H9 (cell line): Measurements from ENCODE around the gene RADIL. TPM values are rescaled to one million over a fixed set of nuclear protein-coding genes. Genes with fewer than 3 reads are reported as not detected.

Experiments used
- DNase-seq: peaks from one replicate; pipeline ENCODE4 v3.0.0-alpha.2; 2017
- H2AFZ ChIP-seq: one replicate; pipeline ENCODE4 v1.6.1; 2013; ENCODE audit warnings: mild to moderate bottlenecking, low read length, control low read depth, moderate library complexity
- H2AK5ac ChIP-seq: 2 replicates; pipeline ENCODE4 v1.6.1; 2013; ENCODE audit warnings: low read length, control low read depth, mixed read lengths; ENCODE audit not compliant: insufficient read length
- H2BK120ac ChIP-seq: one replicate; pipeline ENCODE4 v1.6.1; 2013; ENCODE audit warnings: low read depth, mild to moderate bottlenecking, low read length, control low read depth, inconsistent platforms; ENCODE audit not compliant: poor library complexity, severe bottlenecking
- H2BK12ac ChIP-seq: 2 replicates; pipeline ENCODE4 v1.6.1; 2013; ENCODE audit warnings: low read length, control low read depth, mixed read lengths, low read depth; ENCODE audit not compliant: insufficient read length
- H2BK15ac ChIP-seq: 2 replicates; pipeline ENCODE4 v1.6.1; 2013; ENCODE audit warnings: low read depth, low read length, control low read depth
- H2BK20ac ChIP-seq: one replicate; pipeline ENCODE4 v1.6.1; 2013; ENCODE audit warnings: low read depth, mild to moderate bottlenecking, low read length, control low read depth, inconsistent platforms; ENCODE audit not compliant: poor library complexity, severe bottlenecking
- H2BK5ac ChIP-seq: 2 replicates; pipeline ENCODE4 v1.6.1; 2013; ENCODE audit warnings: low read length, control low read depth, mixed read lengths; ENCODE audit not compliant: insufficient read length
- H3K14ac ChIP-seq: 2 replicates; pipeline ENCODE4 v1.6.1; 2013; ENCODE audit warnings: low read length, control low read depth; ENCODE audit not compliant: insufficient read depth
- H3K18ac ChIP-seq: 2 replicates; pipeline ENCODE4 v1.6.1; 2013; ENCODE audit warnings: low read depth, mild to moderate bottlenecking, mixed read lengths, low read length, control low read depth; ENCODE audit not compliant: insufficient read length
- H3K23ac ChIP-seq: 2 replicates; pipeline ENCODE4 v1.6.1; 2013; ENCODE audit warnings: low read length, control low read depth, mixed read lengths, low read depth; ENCODE audit not compliant: insufficient read length
- H3K23me2 ChIP-seq: 2 replicates; pipeline ENCODE4 v1.6.1; 2013; ENCODE audit warnings: low read depth, mild to moderate bottlenecking, mixed read lengths, low read length, control low read depth; ENCODE audit not compliant: insufficient read length, poor library complexity, severe bottlenecking
- H3K27ac ChIP-seq: 2 replicates; pipeline ENCODE4 v1.5.1; 2013; ENCODE audit warnings: low read length, control low read depth, mixed read lengths, low read depth; ENCODE audit not compliant: insufficient read length
- H3K27me3 ChIP-seq: 2 replicates; pipeline ENCODE4 v1.6.1; 2013; ENCODE audit warnings: low read length, control low read depth, inconsistent platforms; ENCODE audit not compliant: insufficient read depth
- H3K4ac ChIP-seq: 2 replicates; pipeline ENCODE4 v1.6.1; 2013; ENCODE audit warnings: low read depth, mild to moderate bottlenecking, control low read depth, inconsistent platforms, low read length, moderate library complexity
- H3K4me1 ChIP-seq: 2 replicates; pipeline ENCODE4 v1.6.1; 2013; ENCODE audit warnings: low read length, control low read depth, inconsistent platforms; ENCODE audit not compliant: insufficient read depth
- H3K4me2 ChIP-seq: 2 replicates; pipeline ENCODE4 v1.6.1; 2013; ENCODE audit warnings: low read length, control low read depth, mixed read lengths; ENCODE audit not compliant: insufficient read length, insufficient read depth
- H3K56ac ChIP-seq: 2 replicates; pipeline ENCODE4 v1.6.1; 2013; ENCODE audit warnings: low read depth, mild to moderate bottlenecking, mixed read lengths, low read length, control low read depth; ENCODE audit not compliant: insufficient read length
- H3K79me1 ChIP-seq: 2 replicates; pipeline ENCODE4 v1.6.1; 2013; ENCODE audit warnings: low read depth, mild to moderate bottlenecking, moderate library complexity, low read length, control low read depth, inconsistent platforms; ENCODE audit not compliant: insufficient read depth, poor library complexity, severe bottlenecking
- H3K79me2 ChIP-seq: 2 replicates; pipeline ENCODE4 v1.6.1; 2013; ENCODE audit warnings: low read length, control low read depth, inconsistent platforms; ENCODE audit not compliant: insufficient read depth
- H3K9ac ChIP-seq: 2 replicates; pipeline ENCODE4 v1.6.1; 2013; ENCODE audit warnings: low read length, control low read depth, mixed read lengths; ENCODE audit not compliant: insufficient read length; ENCODE audit errors: extremely low read depth
- H3K9me3 ChIP-seq: one replicate; pipeline ENCODE4 v1.6.1; 2013; ENCODE audit warnings: low read depth, low read length, inconsistent platforms; ENCODE audit not compliant: control insufficient read depth
- H3T11ph ChIP-seq: one replicate; pipeline ENCODE4 v1.6.1; 2013; ENCODE audit warnings: mild to moderate bottlenecking, low read length, control low read depth, inconsistent platforms
- H4K20me1 ChIP-seq: one replicate; pipeline ENCODE4 v1.6.1; 2013; ENCODE audit not compliant: control insufficient read depth, insufficient read length, insufficient read depth
- H4K5ac ChIP-seq: 2 replicates; pipeline ENCODE4 v1.6.1; 2013; ENCODE audit warnings: low read depth, mild to moderate bottlenecking, mixed read lengths, low read length, control low read depth; ENCODE audit not compliant: insufficient read length
- H4K8ac ChIP-seq: replicated peaks from 2 replicates; pipeline ENCODE4 v1.6.1; 2013; ENCODE audit warnings: low read length, control low read depth, mixed read lengths, low read depth; ENCODE audit not compliant: insufficient read length
- H4K91ac ChIP-seq: 2 replicates; pipeline ENCODE4 v1.6.1; 2013; ENCODE audit warnings: low read depth, mild to moderate bottlenecking, moderate library complexity, mixed read lengths, low read length, control low read depth; ENCODE audit not compliant: insufficient read length
- H3K27ac Mint-ChIP-seq, 3 experiments: 2 replicates in 2 of 3; 3 replicates in 1 of 3; pipeline ENCODE4 v1.8.0; 2020 to 2021; ENCODE audit warnings: mixed read lengths in 3 of 3, mild to moderate bottlenecking in 1 of 3, moderate library complexity in 1 of 3
- H3K27me3 Mint-ChIP-seq: 2 replicates; pipeline ENCODE4 v1.8.0; 2021; ENCODE audit warnings: low read depth, mild to moderate bottlenecking, moderate library complexity, mixed read lengths
- H3K36me3 Mint-ChIP-seq, 3 experiments: 2 replicates in 2 of 3; 3 replicates in 1 of 3; pipeline ENCODE4 v1.8.0; 2020 to 2021; ENCODE audit warnings: low read depth in 3 of 3, mixed read lengths in 3 of 3; ENCODE audit not compliant: insufficient read depth in 1 of 3
- H3K4me1 Mint-ChIP-seq, 2 experiments: 2 replicates each; pipeline ENCODE4 v1.8.0; 2020; ENCODE audit warnings: mixed read lengths in 2 of 2
- H3K4me3 Mint-ChIP-seq, 2 experiments: 2 replicates in 1 of 2; 3 replicates in 1 of 2; pipeline ENCODE4 v1.8.0; 2020 to 2021; ENCODE audit warnings: mild to moderate bottlenecking in 2 of 2, mixed read lengths in 2 of 2, moderate library complexity in 1 of 2
- H3K9me3 Mint-ChIP-seq, 2 experiments: 2 replicates in 1 of 2; 3 replicates in 1 of 2; pipeline ENCODE4 v1.8.0; 2020; ENCODE audit warnings: mild to moderate bottlenecking in 2 of 2, mixed read lengths in 2 of 2, moderate library complexity in 1 of 2
- CTCF ChIP-seq: fragments of 200-600 bp; sonication (generic); conservative IDR thresholded peaks from 3 replicates; pipeline ENCODE4 v1.8.0; 2021; ENCODE audit warnings: antibody characterized with exemption, mild to moderate bottlenecking
- WGBS: extraction: QIAGEN DNeasy Blood & Tissue Kit; methylation state at CpG from one replicate; pipeline ENCODE4 v1.1.7; 2013; ENCODE audit warnings: missing lambda C conversion rate, low lambda C conversion rate, mixed read lengths; ENCODE audit not compliant: insufficient read length; ENCODE audit errors: extremely low coverage; 5-methylcytosine and 5-hydroxymethylcytosine counted together
- total RNA-seq: library from RNA; stranded (reverse); gene quantifications from 2 replicates; pipeline ENCODE4 v1.2.1, GENCODE V29; 2021

RADIL gene
- total RNA-seq, 1 experiment from 2014 or later, result 4.7 TPM

GRCh38 chr7:4809091-4809591, 74.4 kb downstream of the RADIL start:
- peak; percentile 24 for DNase-seq

More at GRCh38 chr7:4809091-4809591, 74.4 kb downstream of the RADIL start:
- Histone ChIP-seq H2BK15ac (no peak overlapping the region), H3K4ac (no peak overlapping the region), H4K91ac (no peak overlapping the region), H4K20me1 (no peaks in the 10 kb centered on the region), H3K9me3 (no peaks in the 10 kb centered on the region), H3K27ac (no peak overlapping the region), H2BK120ac (no peak overlapping the region), H2BK5ac (no peak overlapping the region), H2BK12ac (no peak overlapping the region), H2AFZ (no peak overlapping the region), H3T11ph (no peak overlapping the region), H3K56ac (no peak overlapping the region), H2AK5ac (no peak overlapping the region), H4K8ac (no peak overlapping the region), H2BK20ac (no peak overlapping the region), H3K23ac (no peak overlapping the region), H3K9ac (no peak overlapping the region), H3K79me1 (no peaks in the 10 kb centered on the region), H3K27me3 (no peaks in the 10 kb centered on the region), H3K4me1 (no peaks in the 10 kb centered on the region), H3K23me2 (no peaks in the 10 kb centered on the region), H3K14ac (no peak overlapping the region), H3K79me2 (no peaks in the 10 kb centered on the region), H4K5ac (no peak overlapping the region), H3K18ac (no peak overlapping the region), H3K4me2 (no peak overlapping the region)
- no peak for TF ChIP-seq CTCF
- H3K4me3 Mint-ChIP-seq, result no peak overlapping the region
- WGBS, result no CpG with 5 or more reads among the region's 38 CpGs
- H3K4me1 Mint-ChIP-seq, result peaks cover 1 to 15% of the 10 kb centered on the region in 2 experiments
- H3K27ac Mint-ChIP-seq, result no peak overlapping the region
- peaks cover 0 to 10% (median 0%) of the 10 kb centered on the region in 3 experiments; a peak in 2 of 7 replicates for H3K36me3 Mint-ChIP-seq
- H3K27me3 Mint-ChIP-seq, result peaks cover 13% of the 10 kb centered on the region
- peaks cover 1 to 6% of the 10 kb centered on the region in 2 experiments; a peak in 2 of 5 replicates for H3K9me3 Mint-ChIP-seq
